AG10803 (cell line): ENCODE results near the gene KISS1R.

Experiments
- DNase-seq: peaks from one replicate; pipeline ENCODE4 v3.0.0; 2010; ENCODE audit warnings: low read depth
- H3K4me3 ChIP-seq: 2 replicates; pipeline ENCODE4 v1.5.1; 2011; ENCODE audit warnings: mild to moderate bottlenecking, low read length, control low read depth
- TF ChIP-seq, protein P1 (sequence below): conservative IDR thresholded peaks from 2 replicates; pipeline ENCODE4 v1.5.1; 2011; ENCODE audit warnings: mild to moderate bottlenecking, low read length, control low read depth, inconsistent platforms

Gene KISS1R

DNA sequence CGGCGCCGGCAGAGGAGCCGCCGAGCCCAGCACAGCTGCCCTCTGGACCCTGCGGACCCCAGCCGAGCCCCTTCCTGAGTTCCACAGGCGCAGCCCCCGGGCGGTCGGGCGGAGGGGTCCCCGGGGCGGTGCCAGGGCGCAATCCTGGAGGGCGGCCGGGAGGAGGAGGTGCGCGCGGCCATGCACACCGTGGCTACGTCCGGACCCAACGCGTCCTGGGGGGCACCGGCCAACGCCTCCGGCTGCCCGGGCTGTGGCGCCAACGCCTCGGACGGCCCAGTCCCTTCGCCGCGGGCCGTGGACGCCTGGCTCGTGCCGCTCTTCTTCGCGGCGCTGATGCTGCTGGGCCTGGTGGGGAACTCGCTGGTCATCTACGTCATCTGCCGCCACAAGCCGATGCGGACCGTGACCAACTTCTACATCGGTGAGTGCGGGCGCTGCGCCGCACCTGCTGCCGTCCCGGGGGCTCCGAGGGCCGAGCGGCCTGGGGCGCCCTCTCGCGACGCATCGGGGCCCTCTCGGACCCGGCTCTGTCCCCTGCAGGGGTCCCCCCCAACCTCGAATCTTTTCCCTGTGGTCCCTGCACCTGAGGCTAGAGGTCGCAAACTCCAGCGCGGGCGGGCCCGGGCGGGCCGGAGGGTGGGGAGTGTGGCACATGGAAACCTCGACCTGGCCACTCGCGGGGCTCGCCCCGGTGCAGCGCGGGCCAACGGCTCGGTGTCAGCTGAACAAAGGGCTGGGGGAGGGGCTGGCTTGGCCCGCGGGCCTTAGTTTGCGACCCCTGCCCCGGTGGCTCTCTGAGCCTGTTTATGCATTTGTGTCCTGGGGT, at the start of gene KISS1R:
Gene KISS1R (plus strand): TSS at position 11 of the 829 bp plus-strand sequence. CDS start 170 bp downstream, at position 181.
- DNase-seq, result no peak
- TF ChIP-seq, protein P1, sequence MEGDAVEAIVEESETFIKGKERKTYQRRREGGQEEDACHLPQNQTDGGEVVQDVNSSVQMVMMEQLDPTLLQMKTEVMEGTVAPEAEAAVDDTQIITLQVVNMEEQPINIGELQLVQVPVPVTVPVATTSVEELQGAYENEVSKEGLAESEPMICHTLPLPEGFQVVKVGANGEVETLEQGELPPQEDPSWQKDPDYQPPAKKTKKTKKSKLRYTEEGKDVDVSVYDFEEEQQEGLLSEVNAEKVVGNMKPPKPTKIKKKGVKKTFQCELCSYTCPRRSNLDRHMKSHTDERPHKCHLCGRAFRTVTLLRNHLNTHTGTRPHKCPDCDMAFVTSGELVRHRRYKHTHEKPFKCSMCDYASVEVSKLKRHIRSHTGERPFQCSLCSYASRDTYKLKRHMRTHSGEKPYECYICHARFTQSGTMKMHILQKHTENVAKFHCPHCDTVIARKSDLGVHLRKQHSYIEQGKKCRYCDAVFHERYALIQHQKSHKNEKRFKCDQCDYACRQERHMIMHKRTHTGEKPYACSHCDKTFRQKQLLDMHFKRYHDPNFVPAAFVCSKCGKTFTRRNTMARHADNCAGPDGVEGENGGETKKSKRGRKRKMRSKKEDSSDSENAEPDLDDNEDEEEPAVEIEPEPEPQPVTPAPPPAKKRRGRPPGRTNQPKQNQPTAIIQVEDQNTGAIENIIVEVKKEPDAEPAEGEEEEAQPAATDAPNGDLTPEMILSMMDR, result peak; percentile 22; the same call in 1 of the 2 replicates
- H3K4me3 ChIP-seq, result no peak within 1 kb of the TSS

DNA sequence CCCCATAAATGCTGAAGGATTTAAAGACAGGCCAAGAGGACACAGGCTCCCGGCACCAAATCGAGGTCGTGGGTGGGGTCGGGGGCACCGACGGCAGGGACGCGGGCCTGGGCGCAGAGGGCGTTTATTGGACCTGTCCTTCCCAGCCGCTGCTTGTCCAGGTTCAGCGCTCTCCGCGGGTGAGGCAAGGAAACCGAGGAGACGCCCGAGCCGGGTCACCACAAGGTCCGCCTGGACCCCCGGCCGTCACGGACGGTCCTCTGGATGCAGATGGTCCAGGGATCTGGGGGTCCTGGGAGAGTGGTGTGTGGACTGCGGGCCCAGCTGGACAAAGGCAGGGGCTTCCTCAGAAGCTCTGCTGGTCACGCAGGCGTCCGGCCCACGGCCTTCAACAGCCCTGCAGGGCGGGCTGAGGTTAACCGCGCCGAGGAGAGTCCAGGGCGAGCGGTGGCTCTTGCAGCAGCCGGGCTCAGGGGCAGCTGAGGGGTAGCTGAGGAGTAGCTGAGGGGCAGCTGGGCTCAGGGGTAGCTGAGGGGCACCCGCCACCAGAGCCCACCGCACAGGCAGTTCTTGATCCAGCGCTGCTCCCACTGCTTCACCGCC, 49.2 kb upstream of the KISS1R start:
- H3K4me3 ChIP-seq, result no peak overlapping the region

DNA sequence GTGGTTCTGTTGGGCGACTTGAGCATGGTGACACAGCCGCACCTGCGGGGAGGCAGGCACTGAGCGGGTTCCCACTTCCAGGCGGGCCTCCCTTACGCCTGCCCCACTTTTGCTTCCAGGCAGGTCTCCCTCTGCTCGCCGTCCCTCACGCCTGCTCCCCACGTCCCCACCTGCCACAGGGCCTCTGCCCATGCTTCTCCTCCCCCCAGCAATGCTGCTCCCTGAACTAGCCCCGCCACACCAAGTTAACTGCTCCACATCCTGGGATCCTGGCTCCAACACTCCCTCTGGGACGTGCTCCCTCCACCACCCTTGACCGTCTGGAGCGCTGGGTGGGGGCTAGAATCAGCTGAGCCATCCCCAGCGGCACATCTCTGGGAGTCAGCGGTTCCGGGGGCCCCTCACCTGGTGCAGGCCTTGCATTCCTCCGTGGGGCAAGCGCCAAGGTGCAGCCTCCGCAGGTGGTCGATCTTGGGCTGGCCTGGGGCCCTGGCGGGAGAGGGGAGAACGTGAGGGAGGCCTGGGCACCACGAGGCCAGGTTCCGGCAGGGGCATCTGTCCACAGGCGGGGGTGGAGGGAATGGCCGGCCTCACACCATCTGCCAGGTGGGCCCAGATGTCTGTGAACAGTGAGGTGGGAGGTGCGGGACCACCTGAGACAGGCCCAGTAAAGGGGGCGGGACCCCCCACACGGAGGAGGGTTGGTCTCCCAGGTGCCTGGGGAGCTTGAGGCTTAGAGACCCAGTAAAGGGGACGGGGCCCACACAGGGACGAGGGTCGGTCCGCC, 48.5 kb upstream of the KISS1R start:
- DNase-seq, result no peak
- H3K4me3 ChIP-seq, result no peak overlapping the region
- TF ChIP-seq, protein P1, result no peak

More for the DNA sequence above, 49.2 kb upstream of the KISS1R start:
- DNase-seq, result no peak
- TF ChIP-seq, protein P1, result no peak

DNA sequence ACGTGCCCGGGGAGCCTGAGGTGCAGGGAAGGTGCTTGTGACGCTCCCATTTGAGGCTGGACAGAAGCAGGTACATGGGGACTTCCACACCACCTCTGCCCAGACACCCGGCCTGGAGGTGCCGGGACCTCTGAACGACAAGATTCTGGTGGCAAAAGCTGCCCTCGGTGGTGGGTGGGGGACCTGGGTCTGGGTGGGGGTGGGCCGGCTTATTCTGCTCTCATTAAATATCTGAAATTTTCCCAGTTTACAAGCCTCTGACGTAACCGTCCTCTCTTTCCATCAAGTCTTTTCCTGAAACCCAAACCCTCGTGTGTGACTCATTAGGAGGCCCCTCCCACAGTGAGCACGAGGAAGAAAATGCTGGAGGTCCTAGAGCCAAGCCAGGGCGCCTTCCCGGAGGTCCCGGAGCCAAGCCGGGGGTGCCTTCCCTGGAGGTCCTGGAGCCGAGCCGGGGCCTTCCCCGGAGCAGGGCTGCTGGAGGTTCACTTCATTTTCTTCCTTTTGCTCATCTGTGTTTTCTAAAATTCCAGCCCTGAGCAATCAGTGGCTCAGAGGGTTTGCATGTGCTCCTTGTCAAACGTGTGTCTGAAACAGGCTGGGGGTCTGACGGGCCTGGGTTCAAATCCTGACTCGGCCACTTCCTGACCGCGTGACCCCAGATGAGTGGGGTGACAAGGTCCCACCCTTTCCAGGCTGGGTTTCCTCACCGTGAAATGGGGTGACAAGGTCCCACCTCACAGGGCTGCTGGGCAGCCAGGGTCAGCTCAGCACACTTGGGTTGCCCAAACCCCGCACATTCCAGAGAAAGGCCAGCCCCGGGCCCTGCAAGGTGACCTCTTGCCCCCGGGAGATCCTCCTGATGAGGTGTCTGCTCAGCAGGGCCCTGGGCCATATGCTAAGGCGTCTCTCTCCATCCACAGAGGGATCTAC, 47.6 kb upstream of the KISS1R start:
- peak; percentile 94 for DNase-seq
- no peak overlapping the region for H3K4me3 ChIP-seq
- TF ChIP-seq, protein P1, result no peak

- no peak overlapping the region for H3K4me3 ChIP-seq
- TF ChIP-seq, protein P1, result no peak
- DNase-seq, result no peak
These were observed 46.8 kb upstream of the KISS1R start for GRCh38 chr19:870314-870713.

DNA sequence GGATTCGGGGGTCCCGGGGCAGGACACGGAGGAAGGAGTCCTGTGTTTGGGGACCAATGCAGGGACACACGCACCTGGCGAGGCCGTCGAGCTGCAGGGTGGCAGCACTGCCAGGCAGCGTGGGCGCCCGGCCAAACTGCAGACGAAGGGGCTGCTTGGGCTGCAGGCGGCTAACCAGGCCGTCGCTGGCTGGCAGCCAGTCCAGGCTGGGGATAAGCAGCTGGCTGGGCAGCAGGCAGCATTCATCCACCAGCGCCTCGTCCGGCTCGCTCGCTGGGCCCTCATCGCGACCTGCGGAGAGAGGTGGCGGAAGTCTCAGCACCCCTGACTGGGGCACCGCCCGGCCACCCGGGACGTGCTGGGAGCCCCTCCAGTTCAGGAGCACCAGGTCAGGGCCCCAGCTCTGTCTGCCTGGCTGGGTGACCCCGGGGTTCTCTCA, 46.2 kb upstream of the KISS1R start:
- no peak overlapping the region for H3K4me3 ChIP-seq
- no peak for DNase-seq
- TF ChIP-seq, protein P1, result no peak
